ENCODE measurements around the gene THEMIS2.
"Not testable (repeated sequence)": the region's sequence is repeated elsewhere in the genome, so short reads cannot be mapped to it uniquely, and the experiment has no call there.

THEMIS2 gene

GRCh38 chr1:27832762-27833161 lies 39.6 kb upstream of the THEMIS2 start:
- peak; percentile 43 for DNase-seq (ENCODE audit: low read depth)
- H3K4me3 ChIP-seq (ENCODE audit: low read length): no peak overlapping the region

DNA sequence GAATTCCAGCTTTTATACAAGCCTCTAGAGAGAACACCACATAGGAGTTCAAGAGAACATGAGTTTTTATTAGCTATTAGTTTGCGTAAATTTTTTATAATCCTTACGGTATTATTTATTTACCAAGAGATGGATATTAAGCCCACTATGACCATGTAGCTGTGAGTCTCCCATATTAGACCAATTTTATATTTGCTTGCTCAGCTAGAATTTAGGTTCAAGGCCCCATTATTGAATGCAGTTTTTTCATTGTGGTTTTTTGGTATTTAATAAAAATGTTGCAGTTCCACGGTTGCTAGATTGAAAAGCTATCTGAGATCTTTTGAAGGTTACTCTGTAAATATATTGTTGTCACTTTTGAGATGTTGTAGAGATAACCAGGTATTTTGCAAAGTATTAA lies 38.9 kb upstream of the THEMIS2 start:
- TF ChIP-seq CTCF (IDR thresholded peaks at IDR 0.05; ENCODE audit: insufficient read depth, low read depth, low read length, missing control alignments): no peak
- DNase-seq (ENCODE audit: low read depth): no peak

More at GRCh38 chr1:27832762-27833161, 39.6 kb upstream of the THEMIS2 start:
- no peak for TF ChIP-seq CTCF (IDR thresholded peaks at IDR 0.05; ENCODE audit: insufficient read depth, low read depth, low read length, missing control alignments)

DNA sequence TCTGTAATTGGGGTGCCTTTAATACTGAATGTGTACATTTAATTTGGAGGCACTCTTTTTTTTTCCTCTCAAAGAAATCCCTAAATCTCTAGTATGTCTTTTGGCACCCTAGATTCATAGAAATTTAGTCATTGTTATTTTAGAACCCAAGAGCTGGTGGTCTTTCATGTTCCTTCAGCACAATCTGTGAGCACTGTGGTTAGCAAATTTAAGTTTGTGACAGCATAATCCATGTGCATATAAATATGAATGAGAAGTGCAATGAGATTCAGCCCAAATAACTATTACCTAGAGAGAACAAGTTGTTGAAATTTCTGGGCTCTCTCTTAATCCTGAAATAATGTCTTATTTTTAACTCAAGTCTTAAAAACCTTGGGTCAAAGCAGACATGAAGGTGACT lies 37.3 kb upstream of the THEMIS2 start:
- no peak overlapping the region for H3K4me3 ChIP-seq (ENCODE audit: low read length)
- no peak for DNase-seq (ENCODE audit: low read depth)
- TF ChIP-seq CTCF (IDR thresholded peaks at IDR 0.05; ENCODE audit: insufficient read depth, low read depth, low read length, missing control alignments): no peak

More for the DNA sequence above, 38.9 kb upstream of the THEMIS2 start:
- H3K4me3 ChIP-seq (ENCODE audit: low read length): no peak overlapping the region

DNA sequence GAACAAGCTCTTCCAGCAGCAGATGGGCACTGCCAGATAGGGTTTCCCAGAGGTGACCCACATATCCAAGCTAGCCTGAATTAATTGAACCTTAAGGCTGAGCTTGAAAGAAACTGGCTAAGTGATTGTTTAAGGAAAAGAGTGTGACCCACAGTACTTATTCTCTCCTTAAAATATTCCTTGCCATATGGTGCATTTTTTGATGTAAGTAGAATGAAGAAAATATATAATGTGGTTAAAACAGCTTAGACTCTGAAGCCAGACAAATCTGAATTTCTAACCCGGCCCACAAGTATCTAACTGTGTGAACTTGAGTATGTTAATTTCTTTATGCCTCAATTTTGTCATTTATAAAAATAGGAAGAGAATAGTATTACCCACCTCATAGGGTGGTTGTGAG lies 36.8 kb upstream of the THEMIS2 start:
- DNase-seq (ENCODE audit: low read depth): no peak
- TF ChIP-seq CTCF (IDR thresholded peaks at IDR 0.05; ENCODE audit: insufficient read depth, low read depth, low read length, missing control alignments): no peak
- H3K4me3 ChIP-seq (ENCODE audit: low read length): no peak overlapping the region

DNA sequence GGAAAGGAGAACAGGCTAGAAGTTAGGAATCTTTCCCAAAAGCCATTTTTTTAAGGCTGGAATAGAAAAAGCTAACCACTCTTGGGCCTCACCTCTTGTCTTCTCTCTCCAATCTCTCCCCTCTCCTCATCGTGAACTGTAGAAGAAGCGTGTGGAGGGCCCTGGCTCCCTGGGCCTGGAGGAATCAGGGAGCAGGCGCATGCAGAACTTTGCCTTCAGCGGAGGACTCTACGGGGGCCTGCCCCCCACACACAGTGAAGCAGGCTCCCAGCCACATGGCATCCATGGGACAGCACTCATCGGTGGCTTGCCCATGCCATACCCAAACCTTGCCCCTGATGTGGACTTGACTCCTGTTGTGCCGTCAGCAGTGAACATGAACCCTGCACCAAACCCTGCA lies 22.4 kb upstream of the THEMIS2 start:
- no peak for DNase-seq (ENCODE audit: low read depth)
- no peak for TF ChIP-seq CTCF (IDR thresholded peaks at IDR 0.05; ENCODE audit: insufficient read depth, low read depth, low read length, missing control alignments)
- no peak overlapping the region for H3K4me3 ChIP-seq (ENCODE audit: low read length)

- no peak for TF ChIP-seq CTCF (IDR thresholded peaks at IDR 0.05; ENCODE audit: insufficient read depth, low read depth, low read length, missing control alignments)
- no peak overlapping the region for H3K4me3 ChIP-seq (ENCODE audit: low read length)
These were observed 17.3 kb upstream of the THEMIS2 start for GRCh38 chr1:27855085-27855484.

DNA sequence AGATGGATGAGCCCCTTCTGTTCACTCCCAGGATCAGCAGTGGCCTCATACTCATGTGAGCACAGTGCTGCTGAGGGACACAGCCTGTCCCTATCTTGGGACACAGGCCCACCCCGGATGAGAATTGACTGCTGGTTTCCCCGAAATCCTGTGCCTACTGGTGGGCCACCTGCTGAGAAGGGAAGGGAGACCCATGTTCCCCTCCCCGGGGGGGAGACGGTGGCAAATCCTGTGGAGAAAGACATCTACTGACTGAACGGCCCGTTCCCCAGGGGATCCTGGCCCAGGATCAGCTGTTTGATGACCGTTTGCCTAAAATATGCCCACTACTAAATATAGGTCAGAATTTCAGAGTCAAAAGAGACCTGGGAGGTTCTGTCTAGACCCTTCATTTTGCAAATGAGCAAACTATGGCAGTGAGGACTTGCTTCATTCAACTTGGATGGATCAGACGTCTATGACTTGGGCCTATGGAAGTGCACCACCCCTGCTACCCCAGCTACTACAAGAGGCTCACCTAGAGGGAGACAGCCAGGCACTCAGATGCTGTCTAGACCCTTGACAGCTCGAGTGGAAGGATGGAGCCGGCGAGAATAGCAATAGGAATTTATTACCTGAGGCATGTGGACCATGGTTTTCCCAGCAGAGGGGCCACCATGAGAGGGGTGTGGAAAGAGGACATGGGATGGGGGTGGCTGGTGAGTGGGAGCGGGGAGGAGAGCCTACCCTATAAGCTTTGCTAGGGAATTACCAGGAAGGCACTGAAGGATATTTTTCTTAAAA lies 15.6 kb upstream of the THEMIS2 start:
- TF ChIP-seq CTCF (IDR thresholded peaks at IDR 0.05; ENCODE audit: insufficient read depth, low read depth, low read length, missing control alignments): no peak
- H3K4me3 ChIP-seq (ENCODE audit: low read length): no peak overlapping the region

More at GRCh38 chr1:27855085-27855484, 17.3 kb upstream of the THEMIS2 start:
- DNase-seq (ENCODE audit: low read depth): no peak

GRCh38 chr1:27857552-27857951 lies 14.8 kb upstream of the THEMIS2 start:
- not testable (repeated sequence) for DNase-seq (ENCODE audit: low read depth)

More for the DNA sequence above, 15.6 kb upstream of the THEMIS2 start:
- DNase-seq (ENCODE audit: low read depth): no peak

More at GRCh38 chr1:27857552-27857951, 14.8 kb upstream of the THEMIS2 start:
- H3K4me3 ChIP-seq (ENCODE audit: low read length): not testable (repeated sequence)

All from epithelial cell of esophagus (primary cell).